NCI-H82 treated with DMSO at 0.1 percent for 48 hours (cell line): ENCODE data around the gene KCNIP4.

Experiments used
- DNase-seq: peaks from one replicate; lab custom pipeline; 2025; ENCODE audit not compliant: unreplicated experiment; lab: John Stamatoyannopoulos, UW

KCNIP4 gene

GRCh38 chr4:21001490-21001889 is 947.1 kb downstream of the KCNIP4 start:
- no peak for DNase-seq

DNA sequence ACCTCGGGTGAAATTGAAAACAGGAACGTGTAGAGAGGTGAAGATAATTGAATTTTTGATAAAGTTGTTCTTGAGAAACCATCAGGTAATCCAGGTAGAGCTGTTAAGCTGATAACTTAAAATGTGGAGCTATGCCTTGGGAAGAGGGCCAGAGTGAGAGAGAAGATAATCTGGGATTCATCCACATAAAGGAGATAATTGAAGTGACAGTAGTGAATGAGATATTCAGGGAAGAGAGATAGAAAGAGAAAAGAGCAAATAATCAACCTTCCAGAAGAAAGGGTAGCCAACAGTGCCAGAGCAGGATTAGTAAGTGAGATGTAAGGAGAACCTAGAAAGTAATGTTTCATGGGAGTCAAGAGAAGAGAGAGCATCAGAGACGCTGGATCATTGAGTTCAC is 950.7 kb downstream of the KCNIP4 start:
- no peak for DNase-seq

DNA sequence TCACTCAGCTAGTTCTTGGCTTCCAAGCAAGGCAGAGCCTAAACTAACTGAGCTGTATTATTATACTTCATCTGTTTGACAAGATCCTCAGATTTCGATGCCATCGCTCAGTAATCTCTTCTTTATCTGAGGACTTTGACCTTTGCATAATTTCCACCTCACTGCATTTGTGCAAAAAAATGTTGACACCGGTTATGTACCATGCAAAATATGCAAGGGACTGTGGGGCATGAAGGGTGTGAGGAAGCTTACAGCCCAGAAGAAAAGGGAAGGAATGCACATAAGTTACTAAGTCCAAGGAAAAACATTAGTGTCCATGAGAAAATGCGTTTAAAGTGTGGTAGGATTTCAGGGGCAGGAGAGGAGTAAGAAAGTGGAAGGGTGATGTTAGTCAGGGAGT is 953.0 kb downstream of the KCNIP4 start:
- no peak for DNase-seq

- DNase-seq: no peak
Observed at GRCh38 chr4:20995015-20995414, 953.6 kb downstream of the KCNIP4 start.

- no peak for DNase-seq
Observed at GRCh38 chr4:20992002-20992401, 956.6 kb downstream of the KCNIP4 start.

DNA sequence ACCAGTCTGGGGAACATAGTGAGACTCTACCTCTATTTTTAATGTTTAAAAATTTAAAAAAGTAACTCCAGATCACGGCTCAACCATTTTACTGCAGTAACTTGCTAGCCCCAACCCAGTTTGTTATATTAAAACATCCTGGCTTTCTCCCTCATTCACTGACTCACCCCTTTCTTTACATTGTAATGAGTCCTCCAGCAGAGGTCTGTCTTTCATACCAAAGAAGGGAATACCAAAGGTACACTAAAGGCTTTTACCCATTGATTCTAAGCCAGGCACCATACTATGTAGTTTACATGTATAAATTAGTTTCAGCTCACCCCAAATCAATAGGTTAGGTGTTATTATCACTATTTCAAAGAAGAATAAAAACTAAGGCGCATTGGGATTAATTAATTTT is 961.4 kb downstream of the KCNIP4 start:
- DNase-seq: no peak

DNA sequence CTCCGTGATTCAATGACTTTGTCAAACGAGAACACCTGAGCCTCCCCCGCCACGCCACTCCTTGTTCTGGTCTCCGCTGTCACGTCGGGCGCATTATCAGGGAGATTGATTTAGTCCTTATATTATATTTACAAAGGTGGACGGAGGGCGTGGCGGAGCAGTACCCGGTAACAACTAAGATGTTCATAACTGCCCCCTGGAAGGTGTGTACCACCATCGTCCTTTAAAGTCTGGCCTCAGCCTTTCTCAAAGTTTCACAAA is 964.1 kb downstream of the KCNIP4 start:
- DNase-seq: no peak

- no peak for DNase-seq
Observed at GRCh38 chr4:20983763-20984575, 964.6 kb downstream of the KCNIP4 start.

DNA sequence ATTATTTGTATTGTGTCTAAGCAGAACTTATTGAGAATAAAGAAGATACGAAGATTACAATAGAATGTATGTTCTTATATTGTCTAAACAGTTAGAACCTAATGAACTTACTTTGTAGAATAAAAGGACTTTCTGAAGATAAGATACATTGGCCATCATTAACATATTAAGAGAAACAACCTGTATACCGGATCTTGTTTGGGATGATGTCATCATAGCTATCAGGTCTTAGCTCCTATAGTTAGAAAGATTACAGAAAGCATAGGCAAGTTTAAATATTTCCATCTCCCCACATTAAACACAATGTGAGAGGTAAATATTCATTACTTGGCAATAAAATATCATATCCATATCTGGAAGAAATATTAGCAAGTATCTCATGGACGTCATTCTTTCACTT is 966.0 kb downstream of the KCNIP4 start:
- no peak for DNase-seq

- no peak for DNase-seq
Observed at GRCh38 chr4:20960291-20960690, 988.3 kb downstream of the KCNIP4 start.

GRCh38 chr4:20954541-20954940 is 994.0 kb downstream of the KCNIP4 start:
- DNase-seq: no peak

GRCh38 chr4:20944961-20945360 is 1003.6 kb downstream of the KCNIP4 start:
- DNase-seq: no peak

DNA sequence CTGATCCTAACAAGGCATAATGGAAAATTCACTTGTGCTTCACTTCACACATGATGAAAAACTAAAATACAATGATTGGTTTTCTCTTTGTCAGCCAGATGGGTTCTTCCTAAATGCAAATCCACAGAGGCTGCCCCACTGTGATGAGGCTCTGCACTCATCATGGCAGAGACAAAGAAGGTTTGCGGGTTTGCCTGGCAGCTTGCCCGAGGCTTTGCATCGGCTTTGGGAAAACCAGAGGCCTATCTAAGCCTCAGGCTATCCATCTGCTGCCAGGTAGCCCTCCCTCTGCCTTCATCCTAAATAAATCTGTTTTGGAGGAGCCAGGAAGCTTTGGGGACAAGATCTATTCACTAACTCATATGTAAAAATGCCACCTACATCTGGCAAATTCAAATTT is 1004.1 kb downstream of the KCNIP4 start:
- peak; percentile 25 for DNase-seq

GRCh38 chr4:20938204-20938603 is 1010.4 kb downstream of the KCNIP4 start:
- DNase-seq: no peak

- no peak for DNase-seq
Observed at GRCh38 chr4:20926529-20926928, 1022.0 kb downstream of the KCNIP4 start.

GRCh38 chr4:20925176-20925575 is 1023.4 kb downstream of the KCNIP4 start:
- DNase-seq: no peak

DNA sequence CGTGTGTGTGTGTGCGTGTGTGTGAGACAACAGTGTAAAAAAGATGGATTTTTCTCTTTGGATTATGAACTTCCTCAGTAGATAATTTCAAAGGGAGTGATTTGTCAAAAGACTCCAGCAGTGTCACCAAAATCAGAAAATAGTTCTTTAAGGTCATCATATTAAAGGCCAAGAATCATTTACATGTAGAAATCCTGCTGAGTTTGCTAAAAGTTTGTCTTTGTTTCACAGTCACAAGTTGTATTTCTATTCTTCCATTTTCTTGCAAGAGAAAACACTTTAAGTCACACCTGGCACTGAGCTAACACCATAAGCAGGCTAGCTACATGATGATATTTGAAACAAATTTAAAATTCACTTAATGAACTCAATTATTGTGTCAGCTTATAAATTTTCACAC is 1025.6 kb downstream of the KCNIP4 start:
- DNase-seq: no peak

DNA sequence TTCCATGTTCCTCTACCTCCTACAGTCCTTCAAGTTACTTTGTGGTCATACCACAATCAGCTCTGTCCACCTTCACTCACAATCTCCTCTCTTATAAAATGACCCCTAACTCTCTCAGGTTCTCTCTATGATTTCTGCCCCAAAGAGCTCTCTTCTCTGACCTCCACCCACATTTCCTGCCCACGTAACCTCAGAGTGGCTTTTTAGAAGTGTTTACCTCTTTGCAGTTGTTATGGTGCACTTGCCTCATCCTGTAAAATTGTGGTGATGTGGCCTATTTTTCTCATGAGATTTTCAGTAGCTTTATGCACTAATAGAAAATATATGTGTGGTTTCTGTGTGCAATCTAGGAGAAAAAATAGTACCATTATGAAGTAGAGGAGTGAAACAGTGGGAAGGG is 1032.5 kb downstream of the KCNIP4 start:
- no peak for DNase-seq

- no peak for DNase-seq
Observed at GRCh38 chr4:20904966-20905365, 1043.6 kb downstream of the KCNIP4 start.

GRCh38 chr4:20901851-20902250 is 1046.7 kb downstream of the KCNIP4 start:
- no peak for DNase-seq

DNA sequence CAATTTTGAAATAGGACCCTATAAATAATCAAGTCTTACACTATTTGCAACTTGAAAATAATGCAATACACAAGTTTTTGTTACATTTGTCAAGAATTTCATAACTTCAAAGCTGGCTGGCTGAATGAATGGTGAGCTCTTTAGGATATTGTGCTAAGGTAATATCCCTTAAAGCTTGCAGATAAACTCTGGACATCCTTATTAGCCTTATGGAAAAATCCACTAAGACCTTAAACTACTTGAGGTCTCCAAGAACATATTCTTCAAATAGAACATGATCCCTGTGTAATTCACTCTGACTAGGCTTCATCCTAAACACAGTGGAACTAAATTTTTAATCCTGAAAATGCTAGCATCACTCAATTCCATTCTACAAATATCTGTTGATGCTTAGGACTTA is 1049.0 kb downstream of the KCNIP4 start:
- DNase-seq: peak; percentile 13

GRCh38 chr4:20895988-20896387 is 1052.6 kb downstream of the KCNIP4 start:
- no peak for DNase-seq

- no peak for DNase-seq
Observed at GRCh38 chr4:20895208-20895607, 1053.4 kb downstream of the KCNIP4 start.
